Fibroblast of lung (primary cell): ENCODE results near the gene MICALL1. TPM values are rescaled to one million over a fixed set of nuclear protein-coding genes. Genes with fewer than 3 reads are reported as not detected.

Experiments
- DNase-seq, 2 donors: peaks; one replicate each; pipeline versions ENCODE4 v3.0.0 to v3.0.0-alpha.2; 2010; ENCODE audit warnings: low read depth in 2 of 2
- H2AFZ ChIP-seq: 2 replicates; pipeline ENCODE4 v1.5.1; 2012; ENCODE audit warnings: low read length, control low read depth, inconsistent platforms
- H3K27ac ChIP-seq: 2 replicates; pipeline ENCODE4 v1.5.1; 2011; ENCODE audit warnings: low read length, control low read depth; ENCODE audit not compliant: insufficient read depth
- H3K27me3 ChIP-seq: 2 replicates; pipeline ENCODE4 v1.5.1; 2011; ENCODE audit warnings: mild to moderate bottlenecking, low read length; ENCODE audit not compliant: control insufficient read depth, insufficient read depth
- H3K36me3 ChIP-seq: 2 replicates; pipeline ENCODE4 v1.5.1; 2011; ENCODE audit warnings: low read length; ENCODE audit not compliant: control insufficient read depth, insufficient read depth
- H3K4me1 ChIP-seq: 2 replicates; pipeline ENCODE4 v1.5.1; 2011; ENCODE audit warnings: low read length; ENCODE audit not compliant: control insufficient read depth, insufficient read depth; ENCODE audit errors: extremely low read depth
- H3K4me2 ChIP-seq: 2 replicates; pipeline ENCODE4 v1.5.1; 2011; ENCODE audit warnings: low read length, control low read depth; ENCODE audit not compliant: insufficient read depth; ENCODE audit errors: extremely low read depth
- H3K4me3 ChIP-seq, 4 experiments: fragments of 200-600 bp in 1 of 4; sonication (generic) in 1 of 4; replicated peaks in 1 of 4; 2 replicates each; pipeline ENCODE4 v1.5.1; 2011 to 2016; ENCODE audit warnings: low read length in 4 of 4, low read depth in 3 of 4, mild to moderate bottlenecking in 3 of 4, control low read depth in 2 of 4, inconsistent platforms in 1 of 4, mixed read lengths in 1 of 4; ENCODE audit not compliant: insufficient read depth in 1 of 4; ENCODE audit errors: control extremely low read depth in 1 of 4
- H3K79me2 ChIP-seq: 2 replicates; pipeline ENCODE4 v1.5.1; 2012; ENCODE audit warnings: mild to moderate bottlenecking, low read length, inconsistent platforms; ENCODE audit not compliant: control insufficient read depth, insufficient read depth
- H3K9ac ChIP-seq: 2 replicates; pipeline ENCODE4 v1.5.1; 2011; ENCODE audit warnings: mild to moderate bottlenecking, low read length, control low read depth; ENCODE audit not compliant: insufficient read depth
- H3K9me3 ChIP-seq: 2 replicates; pipeline ENCODE4 v1.5.1; 2012; ENCODE audit warnings: low read depth, low read length; ENCODE audit not compliant: control insufficient read depth, insufficient read depth
- H4K20me1 ChIP-seq: 2 replicates; pipeline ENCODE4 v1.5.1; 2011; ENCODE audit warnings: low read length; ENCODE audit not compliant: control insufficient read depth, insufficient read depth; ENCODE audit errors: extremely low read depth
- EZH2 ChIP-seq: IDR thresholded peaks from 2 replicates; pipeline ENCODE4 v1.5.1; 2012; ENCODE audit warnings: low read length, control low read depth, mild to moderate bottlenecking; ENCODE audit errors: missing control alignments
- polyA plus RNA-seq, 2 donors: library from polyadenylated mRNA; depleted of rRNA in 1 of 2; stranded (reverse) in 1 of 2; unstranded in 1 of 2; fragments of >200 nt; gene quantifications; 2 replicates each; pipeline ENCODE4 v1.2.1, GENCODE V29; 2011 to 2012; ENCODE audit warnings: missing spikeins in 1 of 2
- total RNA-seq: library from RNA; depleted of rRNA; stranded (reverse); fragments of >200 nt; gene quantifications from 2 replicates; pipeline ENCODE4 v1.2.1, GENCODE V29; 2014
- TF ChIP-seq, protein P1 (sequence below), 2 donors: IDR thresholded peaks in 1 of 2; conservative IDR thresholded peaks in 1 of 2; 1 replicate in 1 of 2; 2 replicates in 1 of 2; pipeline ENCODE4 v1.5.1; 2011 to 2012; ENCODE audit warnings: low read length in 2 of 2, control low read depth in 1 of 2, inconsistent platforms in 1 of 2, low read depth in 1 of 2, mild to moderate bottlenecking in 1 of 2

The MICALL1 gene
- total and polyA plus RNA-seq, 2 donors (not counting 1 experiment from before 2014, with no cell fraction given) = 17.2 to 19.5 TPM

DNA sequence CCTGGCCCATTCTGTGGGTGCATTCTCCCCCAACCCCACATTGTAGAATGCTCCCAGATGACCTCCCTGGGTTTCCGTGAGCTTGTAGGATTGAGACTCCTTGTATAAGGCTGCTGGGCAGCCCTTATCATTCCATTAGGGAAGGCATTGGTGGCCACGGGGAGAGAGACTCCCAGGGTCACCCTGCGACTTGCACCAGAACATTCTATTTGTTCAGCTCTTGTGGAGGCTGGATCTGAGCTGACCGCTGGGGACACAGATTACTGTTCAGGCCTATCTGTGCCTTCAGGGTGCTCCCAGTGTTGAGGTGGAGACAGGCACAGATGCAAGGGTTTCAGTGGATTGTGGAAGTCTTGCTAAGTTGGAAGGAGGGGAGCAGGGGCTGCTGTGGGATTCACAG is 17.8 kb downstream of the MICALL1 start:
- TF ChIP-seq, protein P1, sequence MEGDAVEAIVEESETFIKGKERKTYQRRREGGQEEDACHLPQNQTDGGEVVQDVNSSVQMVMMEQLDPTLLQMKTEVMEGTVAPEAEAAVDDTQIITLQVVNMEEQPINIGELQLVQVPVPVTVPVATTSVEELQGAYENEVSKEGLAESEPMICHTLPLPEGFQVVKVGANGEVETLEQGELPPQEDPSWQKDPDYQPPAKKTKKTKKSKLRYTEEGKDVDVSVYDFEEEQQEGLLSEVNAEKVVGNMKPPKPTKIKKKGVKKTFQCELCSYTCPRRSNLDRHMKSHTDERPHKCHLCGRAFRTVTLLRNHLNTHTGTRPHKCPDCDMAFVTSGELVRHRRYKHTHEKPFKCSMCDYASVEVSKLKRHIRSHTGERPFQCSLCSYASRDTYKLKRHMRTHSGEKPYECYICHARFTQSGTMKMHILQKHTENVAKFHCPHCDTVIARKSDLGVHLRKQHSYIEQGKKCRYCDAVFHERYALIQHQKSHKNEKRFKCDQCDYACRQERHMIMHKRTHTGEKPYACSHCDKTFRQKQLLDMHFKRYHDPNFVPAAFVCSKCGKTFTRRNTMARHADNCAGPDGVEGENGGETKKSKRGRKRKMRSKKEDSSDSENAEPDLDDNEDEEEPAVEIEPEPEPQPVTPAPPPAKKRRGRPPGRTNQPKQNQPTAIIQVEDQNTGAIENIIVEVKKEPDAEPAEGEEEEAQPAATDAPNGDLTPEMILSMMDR (conservative IDR thresholded peaks at IDR 0.05 in 1 of 2, IDR thresholded peaks at IDR 0.05 in 1 of 2; ENCODE audit: low read depth in 1 of 2, low read length in 2 of 2) = no peak
- Histone ChIP-seq H3K27me3 (no peaks in the 10 kb centered on the region), H3K4me3 (no peak overlapping the region), H3K9me3 (no peaks in the 10 kb centered on the region), H4K20me1 (no peaks in the 10 kb centered on the region), H3K9ac (no peak overlapping the region), H3K4me2 (no peak overlapping the region), H3K27ac (no peak overlapping the region), H3K4me1 (peaks cover 4% of the 10 kb centered on the region), H3K36me3 (peaks cover 30% of the 10 kb centered on the region), H3K79me2 (no peaks in the 10 kb centered on the region), H2AFZ (no peak overlapping the region)
- DNase-seq = no peak

DNA sequence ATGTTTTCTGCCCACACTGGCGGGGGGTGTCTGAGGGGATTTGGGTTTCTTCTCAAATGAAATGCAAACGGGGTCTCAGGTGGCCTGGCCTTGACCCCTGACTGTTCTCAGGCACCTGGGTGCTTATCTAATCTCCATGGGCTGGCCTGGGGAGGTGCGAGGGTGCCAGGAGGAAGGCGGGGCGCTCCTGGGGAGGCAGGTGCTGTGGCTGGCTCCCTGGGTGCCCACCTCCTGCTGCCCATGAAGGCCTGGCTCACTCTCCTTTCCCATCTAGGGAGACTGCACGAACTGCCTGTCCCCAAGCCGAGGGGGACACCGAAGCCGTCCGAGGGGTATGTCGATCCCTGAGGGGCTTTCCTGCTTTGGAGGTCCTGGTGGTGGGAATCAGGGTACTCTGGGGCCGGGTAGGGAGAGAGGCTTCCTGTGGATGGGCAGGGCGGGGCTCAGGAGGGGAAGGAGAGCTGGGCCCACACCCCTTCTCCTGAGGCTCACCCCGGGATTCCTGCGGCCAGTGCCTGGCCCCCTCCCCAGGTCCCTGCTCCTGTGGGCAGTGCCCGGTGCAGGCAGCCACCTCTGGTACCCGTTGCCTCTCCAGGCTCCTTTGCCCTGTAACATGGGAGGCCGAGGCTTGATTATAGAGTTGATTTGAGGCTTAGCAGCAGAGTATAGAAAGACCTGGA is 18.4 kb downstream of the MICALL1 start:
- peaks cover 4% of the 10 kb centered on the region for H3K4me1 ChIP-seq
- H3K79me2 ChIP-seq = no peaks in the 10 kb centered on the region
- no peak overlapping the region for H3K4me2 ChIP-seq
- no peak for DNase-seq
- no peaks in the 10 kb centered on the region for H4K20me1 ChIP-seq
- H3K27me3 ChIP-seq = no peaks in the 10 kb centered on the region
- TF ChIP-seq, protein P1 (conservative IDR thresholded peaks at IDR 0.05 in 1 of 2, IDR thresholded peaks at IDR 0.05 in 1 of 2; ENCODE audit: low read depth in 1 of 2, low read length in 2 of 2) = no peak
- no peak for TF ChIP-seq EZH2
- no peak overlapping the region for H3K4me3 ChIP-seq
- H2AFZ ChIP-seq = no peak overlapping the region
- peaks cover 27% of the 10 kb centered on the region for H3K36me3 ChIP-seq
- H3K9ac ChIP-seq = no peak overlapping the region
- H3K9me3 ChIP-seq = no peaks in the 10 kb centered on the region
- H3K27ac ChIP-seq = no peak overlapping the region

DNA sequence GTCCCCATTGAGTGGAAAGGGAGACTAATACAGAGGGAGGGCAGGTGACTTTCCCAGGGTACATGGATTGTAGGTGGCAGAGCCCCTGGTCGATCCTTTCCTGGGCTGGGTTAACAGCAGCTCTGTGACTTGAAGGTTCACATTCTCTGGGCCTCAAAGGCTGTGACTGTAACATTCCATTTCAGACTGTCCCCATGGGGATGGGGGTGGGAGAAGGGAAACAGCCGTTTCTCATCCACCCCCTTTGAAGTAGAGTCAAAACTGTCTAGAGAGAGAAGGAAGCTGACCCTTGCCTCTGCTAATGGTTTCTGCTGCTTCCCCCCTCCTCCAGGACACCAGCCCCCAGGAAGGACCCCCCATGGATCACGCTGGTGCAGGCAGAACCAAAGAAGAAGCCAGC is 19.2 kb downstream of the MICALL1 start:
- no peaks in the 10 kb centered on the region for H3K79me2 ChIP-seq
- no peaks in the 10 kb centered on the region for H3K9me3 ChIP-seq
- peaks cover 5% of the 10 kb centered on the region for H3K4me1 ChIP-seq
- no peak overlapping the region for H3K9ac ChIP-seq
- no peak overlapping the region for H3K4me2 ChIP-seq
- no peak overlapping the region for H3K4me3 ChIP-seq
- H3K36me3 ChIP-seq = peaks cover 30% of the 10 kb centered on the region
- no peak for DNase-seq
- no peak overlapping the region for H3K27ac ChIP-seq
- no peak overlapping the region for H2AFZ ChIP-seq
- H3K27me3 ChIP-seq = no peaks in the 10 kb centered on the region
- H4K20me1 ChIP-seq = no peaks in the 10 kb centered on the region
- TF ChIP-seq, protein P1 (conservative IDR thresholded peaks at IDR 0.05 in 1 of 2, IDR thresholded peaks at IDR 0.05 in 1 of 2; ENCODE audit: low read depth in 1 of 2, low read length in 2 of 2) = no peak
- TF ChIP-seq EZH2 = no peak
